IMR-90 (cell line): ENCODE results near the gene TSGA10IP.

ENCODE experiments used
- CEBPB ChIP-seq: IDR thresholded peaks from 2 replicates; pipeline ENCODE4 v1.6.1; 2012; ENCODE audit warnings: low read depth, low read length, improper control_type of control experiment
- CTCF ChIP-seq: conservative IDR thresholded peaks from 2 replicates; pipeline ENCODE4 v1.5.1; 2012; ENCODE audit warnings: mild to moderate bottlenecking, low read depth, low read length, improper control_type of control experiment
- ELK1 ChIP-seq: fragments of 150-350 bp; IDR thresholded peaks from 2 replicates; pipeline ENCODE4 v1.6.1; 2016; ENCODE audit warnings: low read depth, mild to moderate bottlenecking, low read length, moderate library complexity, borderline replicate concordance
- FOS ChIP-seq: fragments of 150-350 bp; IDR thresholded peaks from 2 replicates; pipeline ENCODE4 v1.6.1; 2016; ENCODE audit warnings: low read depth, low read length
- MAFK ChIP-seq: IDR thresholded peaks from 2 replicates; pipeline ENCODE4 v1.6.1; 2012; ENCODE audit warnings: low read depth, low read length, improper control_type of control experiment
- MAZ ChIP-seq: IDR thresholded peaks from 2 replicates; pipeline ENCODE4 v1.6.1; 2012; ENCODE audit warnings: low read depth, mild to moderate bottlenecking, low read length, improper control_type of control experiment, moderate library complexity, borderline replicate concordance
- MXI1 ChIP-seq: IDR thresholded peaks from 2 replicates; pipeline ENCODE4 v1.6.1; 2012; ENCODE audit warnings: low read depth, mild to moderate bottlenecking, low read length, moderate library complexity, borderline replicate concordance
- NFE2L2 ChIP-seq: fragments of 150-350 bp; IDR thresholded peaks from 2 replicates; pipeline ENCODE4 v1.6.1; 2016; ENCODE audit warnings: low read depth, mild to moderate bottlenecking, low read length
- POLR2A ChIP-seq: IDR thresholded peaks from 2 replicates; pipeline ENCODE4 v1.6.1; 2012; ENCODE audit warnings: mild to moderate bottlenecking, low read depth, low read length
- RAD21 ChIP-seq: IDR thresholded peaks from 2 replicates; pipeline ENCODE4 v1.6.1; 2012; ENCODE audit warnings: low read length, improper control_type of control experiment
- RCOR1 ChIP-seq: IDR thresholded peaks from 2 replicates; pipeline ENCODE4 v1.6.1; 2012; ENCODE audit warnings: mild to moderate bottlenecking, low read length, improper control_type of control experiment; ENCODE audit not compliant: insufficient replicate concordance
- RFX5 ChIP-seq: IDR thresholded peaks from 2 replicates; pipeline ENCODE4 v1.8.0; 2012; ENCODE audit warnings: low read depth, mild to moderate bottlenecking, low read length, moderate library complexity
- SMC3 ChIP-seq: fragments of 150-350 bp; IDR thresholded peaks from 2 replicates; pipeline ENCODE4 v1.6.1; 2016; ENCODE audit warnings: low read depth, mild to moderate bottlenecking, antibody characterized with exemption, low read length, moderate library complexity
- USF2 ChIP-seq: fragments of 150-350 bp; IDR thresholded peaks from 2 replicates; pipeline ENCODE4 v1.6.1; 2017; ENCODE audit warnings: mild to moderate bottlenecking, antibody characterized with exemption, low read length, low read depth

- TF ChIP-seq MAZ: no peak
- TF ChIP-seq POLR2A: no peak
- no peak for TF ChIP-seq CTCF
- TF ChIP-seq NFE2L2: no peak
- TF ChIP-seq RFX5: no peak
- TF ChIP-seq CEBPB: no peak
- no peak for TF ChIP-seq ELK1
- TF ChIP-seq SMC3: no peak
- no peak for TF ChIP-seq RAD21
- no peak for TF ChIP-seq FOS
- TF ChIP-seq USF2: no peak
- TF ChIP-seq MXI1: no peak
- TF ChIP-seq RCOR1: no peak
- TF ChIP-seq MAFK: no peak
Observed at GRCh38 chr11:65965986-65966762, 20.9 kb downstream of the TSGA10IP start.
